ENCODE results near the gene DYNC1I2.
"Not testable (repeated sequence)": the region's sequence is repeated elsewhere in the genome, so short reads cannot be mapped to it uniquely, and the experiment has no call there.

Gene DYNC1I2

DNA sequence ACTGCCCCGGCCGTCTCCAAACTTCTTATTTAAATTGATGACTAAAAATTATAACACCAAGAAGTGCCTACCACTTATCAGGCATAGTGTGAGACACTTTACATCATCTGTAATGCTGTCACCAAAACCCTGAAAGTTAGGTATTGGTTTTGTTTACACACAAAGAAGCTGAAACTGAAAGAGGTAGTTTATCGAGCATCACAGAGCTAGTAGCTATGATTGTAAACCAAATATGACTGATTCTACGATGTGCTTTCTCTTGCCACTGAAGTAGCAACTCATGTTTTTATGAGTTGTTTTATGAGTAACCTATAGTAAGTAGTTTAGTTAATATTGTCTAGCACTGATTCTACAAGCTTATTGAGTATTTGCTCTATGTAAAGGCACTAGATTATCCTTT is 31.5 kb downstream of the DYNC1I2 start:
- no peak for DNase-seq (ENCODE audit: low read depth in 2 of 2)

DNA sequence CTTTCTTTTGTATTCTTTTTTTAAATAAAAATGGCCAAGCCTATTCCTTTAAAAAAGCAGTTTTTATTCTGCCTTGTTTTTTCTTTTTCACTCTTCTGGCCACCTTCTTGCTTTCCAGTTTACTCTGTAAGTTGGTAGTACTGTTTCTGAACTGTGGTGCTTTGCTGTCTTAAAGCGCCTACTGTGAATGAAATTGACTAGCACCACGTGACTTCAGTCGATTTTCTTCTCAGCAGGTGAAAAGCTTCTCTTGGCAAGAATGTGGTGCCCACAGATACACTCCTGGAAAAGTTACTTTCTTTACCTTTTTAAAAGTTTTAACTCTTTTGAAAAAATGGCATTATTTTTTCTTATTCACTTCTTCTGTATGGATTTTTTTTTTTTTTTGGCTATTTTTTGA is 32.4 kb downstream of the DYNC1I2 start:
- no peak for DNase-seq (ENCODE audit: low read depth in 2 of 2)

GRCh38 chr2:171723716-171724683 is 36.7 kb downstream of the DYNC1I2 start:
- DNase-seq (ENCODE audit: low read depth in 2 of 2): no peak

- no peak for DNase-seq (ENCODE audit: low read depth in 2 of 2)
Observed at GRCh38 chr2:171726847-171727450, 39.7 kb downstream of the DYNC1I2 start.

DNA sequence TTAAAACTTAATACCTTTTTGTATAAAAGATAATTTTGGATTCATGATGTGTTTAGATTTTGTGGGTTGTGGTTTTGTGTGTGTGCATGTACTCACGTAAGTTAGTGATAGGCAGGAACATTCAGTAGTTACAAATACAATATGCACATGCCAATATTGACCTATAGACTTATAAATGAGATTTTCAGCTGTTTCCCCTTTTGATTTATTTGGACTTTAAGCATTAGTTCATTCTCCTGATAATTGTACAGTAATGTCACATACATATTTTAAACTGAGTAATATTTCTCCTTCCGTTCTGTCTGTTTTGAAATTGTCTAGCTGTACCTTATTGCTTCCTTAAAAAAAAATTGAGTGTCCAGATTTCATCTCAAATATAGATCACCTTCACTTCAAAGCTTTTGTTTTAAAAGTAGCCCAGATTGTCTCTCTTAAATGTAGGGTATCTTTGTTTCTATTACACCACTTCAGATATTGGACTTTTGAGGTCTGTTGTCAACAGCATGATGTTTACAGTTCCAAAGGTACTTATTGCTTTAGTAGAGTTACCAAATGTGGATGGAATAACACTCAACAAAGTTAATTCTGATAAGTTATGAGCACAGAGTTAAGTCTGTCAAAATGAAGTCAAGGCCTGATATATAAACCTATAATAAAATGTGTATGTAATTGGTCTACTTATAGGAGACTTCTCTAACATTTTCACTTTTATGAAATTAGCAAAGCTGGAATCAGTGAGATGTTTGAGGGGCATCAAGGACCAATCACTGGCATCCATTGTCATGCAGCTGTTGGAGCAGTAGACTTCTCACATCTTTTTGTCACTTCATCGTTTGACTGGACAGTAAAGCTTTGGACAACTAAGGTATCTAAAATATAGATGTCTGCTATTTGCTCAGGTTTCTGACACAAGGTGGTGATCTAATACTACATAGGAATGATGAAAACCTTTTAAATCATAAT is 42.0 kb downstream of the DYNC1I2 start:
- DNase-seq (ENCODE audit: low read depth in 2 of 2): no peak

GRCh38 chr2:171729952-171730317 is 42.7 kb downstream of the DYNC1I2 start:
- DNase-seq (ENCODE audit: low read depth in 2 of 2): no peak

DNA sequence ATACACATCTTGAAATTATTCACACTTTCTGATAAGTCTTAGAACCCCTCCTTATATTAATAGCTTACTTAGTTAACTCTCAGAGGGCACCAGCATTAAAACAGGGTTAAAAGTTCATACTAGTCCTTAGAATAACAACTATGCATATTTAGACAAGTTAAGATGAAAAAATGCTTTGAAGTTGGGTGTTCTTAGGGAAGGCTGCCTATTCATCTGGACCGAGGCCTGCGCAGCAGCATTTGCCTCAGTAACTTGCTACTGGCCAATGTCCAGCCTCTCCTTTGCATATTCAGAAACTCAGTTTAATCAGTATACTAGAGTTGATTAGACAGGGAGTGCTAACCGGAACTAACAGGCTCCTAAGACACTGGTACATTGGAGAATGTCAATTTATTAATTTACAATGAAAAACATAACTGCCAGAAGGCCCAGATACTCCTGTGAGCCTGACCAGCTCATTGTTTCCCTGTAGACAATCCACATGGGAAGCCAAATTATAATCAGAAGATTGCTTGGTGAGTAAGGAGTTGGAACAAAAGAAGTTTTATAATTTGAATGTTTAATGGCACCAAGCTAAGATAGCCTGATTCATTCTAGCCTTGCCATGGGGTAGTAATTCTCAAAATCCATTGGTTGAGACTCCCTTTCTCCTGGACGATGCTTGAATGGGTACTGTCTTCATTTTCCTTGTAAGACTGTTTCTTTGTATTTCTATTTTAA is 48.9 kb downstream of the DYNC1I2 start:
- no peak for DNase-seq (ENCODE audit: low read depth in 2 of 2)

GRCh38 chr2:171741189-171741588 is 53.9 kb downstream of the DYNC1I2 start:
- DNase-seq (ENCODE audit: low read depth in 2 of 2): no peak

DNA sequence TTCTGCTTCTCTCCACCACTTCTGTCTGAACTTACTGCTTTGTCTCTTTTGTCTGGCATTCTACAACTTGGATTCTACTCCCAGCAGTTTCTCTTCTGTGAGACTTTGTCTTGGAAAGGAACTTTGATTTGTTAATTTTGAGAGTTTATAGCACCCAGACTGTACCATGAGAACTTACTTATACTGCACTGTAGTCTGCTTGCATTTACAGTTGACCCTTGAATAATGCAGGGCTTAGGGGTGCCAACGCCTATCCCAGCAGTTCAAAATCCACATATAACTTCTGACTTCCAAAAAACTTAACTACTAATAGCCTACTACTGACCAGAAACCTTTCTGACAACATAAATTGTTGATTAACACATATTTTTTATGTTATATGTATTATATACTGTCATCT is 55.5 kb downstream of the DYNC1I2 start:
- DNase-seq (ENCODE audit: low read depth in 2 of 2): no peak

DNA sequence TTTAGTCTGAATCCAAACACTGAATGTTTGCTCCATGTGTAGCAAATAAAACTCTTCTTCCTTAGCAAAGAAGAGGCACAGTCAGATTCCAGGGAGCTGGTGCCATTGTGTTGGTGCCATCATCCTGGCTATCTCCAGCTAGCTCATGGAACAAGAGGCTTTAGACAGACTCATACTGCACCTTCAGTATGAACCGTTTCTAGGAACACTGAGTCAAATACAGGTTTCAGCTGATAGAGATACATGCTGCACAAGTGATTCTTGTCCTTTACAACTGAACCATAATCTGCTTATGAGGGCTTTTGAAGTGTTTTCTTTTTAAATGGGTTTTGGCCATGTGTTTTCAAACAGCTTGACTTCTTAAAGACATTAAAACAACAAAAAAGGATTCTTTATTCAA is 57.9 kb downstream of the DYNC1I2 start:
- no peak for DNase-seq (ENCODE audit: low read depth in 2 of 2)

DNA sequence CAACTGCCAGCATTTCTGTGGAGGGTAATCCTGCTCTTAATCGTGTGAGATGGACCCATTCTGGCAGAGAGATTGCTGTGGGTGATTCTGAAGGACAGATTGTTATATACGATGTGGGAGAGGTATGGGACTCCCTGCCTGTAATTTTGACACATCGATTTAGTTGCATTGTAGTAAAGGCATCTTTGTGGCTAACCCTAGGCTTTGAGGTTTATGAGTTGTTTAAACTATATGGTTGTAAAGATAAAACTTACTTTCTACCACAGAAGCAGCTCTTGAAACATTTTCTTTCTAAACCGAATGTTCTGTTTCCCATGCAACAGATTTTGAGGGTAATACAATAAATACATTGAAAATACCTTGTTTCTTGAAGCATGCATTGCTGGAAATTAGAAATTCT is 58.5 kb downstream of the DYNC1I2 start:
- DNase-seq (ENCODE audit: low read depth in 2 of 2): no peak

DNA sequence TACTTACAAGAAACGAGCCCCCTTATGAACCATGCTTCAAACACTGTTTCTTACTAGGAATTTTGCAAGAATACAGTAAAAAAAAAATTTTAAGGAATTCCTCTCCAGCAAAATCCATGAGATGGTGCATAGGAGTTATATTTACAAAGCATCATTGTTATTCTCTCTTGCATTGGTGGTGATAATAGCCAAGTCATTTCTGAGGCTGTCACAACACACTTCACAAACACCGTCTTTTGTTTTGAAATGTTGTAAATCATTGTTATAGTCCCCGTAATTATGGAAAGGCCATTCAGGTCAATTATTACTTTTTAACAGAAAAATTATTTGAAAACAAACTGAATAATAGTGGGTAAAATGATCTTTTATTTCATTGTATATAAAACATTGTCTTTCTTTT is 60.1 kb downstream of the DYNC1I2 start:
- no peak for DNase-seq (ENCODE audit: low read depth in 2 of 2)

DNA sequence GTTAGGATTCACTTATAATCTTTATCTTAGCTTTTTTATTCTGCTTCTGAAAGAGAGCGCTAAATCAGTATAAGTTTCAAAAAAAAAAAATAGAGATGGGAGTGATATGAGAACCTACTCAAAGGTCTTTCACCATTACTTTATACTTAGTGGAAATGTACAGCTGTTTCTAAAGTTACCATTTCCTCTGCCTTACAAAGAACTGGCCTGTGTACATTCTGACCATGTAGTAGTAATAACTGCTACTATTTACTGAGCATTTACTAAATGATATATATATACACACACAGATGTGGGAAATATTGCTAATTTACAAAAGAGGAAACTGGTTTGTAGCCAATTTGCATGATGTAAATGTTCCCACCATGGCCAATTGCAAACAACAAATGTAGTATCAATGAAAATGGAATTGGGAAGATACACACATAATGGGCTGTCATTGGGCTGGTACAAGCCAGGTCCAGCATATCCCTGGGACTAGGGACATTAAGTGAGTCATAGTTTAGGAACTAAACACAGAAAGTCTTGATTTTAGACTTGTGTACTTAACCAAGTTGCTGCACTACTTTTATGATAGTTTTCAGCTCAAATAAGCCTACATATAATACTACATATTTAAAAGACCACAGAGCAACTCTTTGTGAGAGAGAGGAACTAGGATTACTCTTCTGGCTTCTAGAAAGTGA is 67.1 kb downstream of the DYNC1I2 start:
- no peak for DNase-seq (ENCODE audit: low read depth in 2 of 2)

GRCh38 chr2:171758762-171759161 is 71.5 kb downstream of the DYNC1I2 start:
- DNase-seq (ENCODE audit: low read depth in 2 of 2): not testable (repeated sequence)

GRCh38 chr2:171761176-171761575 is 73.9 kb downstream of the DYNC1I2 start:
- DNase-seq (ENCODE audit: low read depth in 2 of 2): not testable (repeated sequence)

- no peak for DNase-seq (ENCODE audit: low read depth in 2 of 2)
Observed at GRCh38 chr2:171762879-171763573, 75.8 kb downstream of the DYNC1I2 start.

DNA sequence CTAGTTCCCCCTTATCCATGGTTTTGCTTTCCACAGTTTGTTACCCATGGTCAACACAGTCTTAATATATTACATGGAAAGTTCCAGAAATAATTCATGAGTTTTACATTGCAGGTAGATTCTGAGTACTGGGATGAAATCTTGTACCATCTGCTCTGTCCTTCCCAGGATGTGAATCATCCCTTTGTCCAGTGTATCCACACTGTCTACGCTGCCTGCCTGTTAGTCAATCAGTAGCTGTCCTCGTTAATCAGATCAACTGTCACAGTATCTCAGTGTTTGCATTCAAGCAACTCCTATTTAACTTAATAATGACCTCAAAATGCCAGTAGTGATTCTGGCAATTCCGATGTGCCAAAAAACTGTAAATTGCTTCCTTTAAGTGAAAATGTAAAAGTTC is 76.3 kb downstream of the DYNC1I2 start:
- DNase-seq (ENCODE audit: low read depth in 2 of 2): no peak

DNA sequence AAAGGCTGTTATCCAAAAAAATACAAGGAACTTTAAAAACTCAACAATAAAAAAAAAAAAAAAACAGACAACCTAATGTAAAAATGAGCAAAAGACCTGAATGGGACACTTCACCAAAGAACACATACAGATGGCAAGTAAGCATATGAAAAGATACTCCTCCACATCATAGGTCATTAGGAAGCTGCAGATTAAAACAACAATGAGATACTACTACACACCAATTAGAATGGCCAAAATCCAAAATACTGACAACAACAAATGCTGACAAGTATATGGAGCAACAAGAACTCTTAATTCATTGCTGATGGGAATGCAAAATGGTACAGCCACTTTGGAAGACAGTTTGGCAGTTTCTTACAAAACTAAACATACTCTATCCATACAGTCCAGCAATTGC is 84.2 kb downstream of the DYNC1I2 start:
- no peak for DNase-seq (ENCODE audit: low read depth in 2 of 2)

- no peak for DNase-seq (ENCODE audit: low read depth in 2 of 2)
Observed at GRCh38 chr2:171772373-171772772, 85.1 kb downstream of the DYNC1I2 start.

- DNase-seq (ENCODE audit: low read depth in 2 of 2): not testable (repeated sequence)
Observed at GRCh38 chr2:171774581-171774980, 87.3 kb downstream of the DYNC1I2 start.
